Measurements from ENCODE around the gene VTCN1.

DNA sequence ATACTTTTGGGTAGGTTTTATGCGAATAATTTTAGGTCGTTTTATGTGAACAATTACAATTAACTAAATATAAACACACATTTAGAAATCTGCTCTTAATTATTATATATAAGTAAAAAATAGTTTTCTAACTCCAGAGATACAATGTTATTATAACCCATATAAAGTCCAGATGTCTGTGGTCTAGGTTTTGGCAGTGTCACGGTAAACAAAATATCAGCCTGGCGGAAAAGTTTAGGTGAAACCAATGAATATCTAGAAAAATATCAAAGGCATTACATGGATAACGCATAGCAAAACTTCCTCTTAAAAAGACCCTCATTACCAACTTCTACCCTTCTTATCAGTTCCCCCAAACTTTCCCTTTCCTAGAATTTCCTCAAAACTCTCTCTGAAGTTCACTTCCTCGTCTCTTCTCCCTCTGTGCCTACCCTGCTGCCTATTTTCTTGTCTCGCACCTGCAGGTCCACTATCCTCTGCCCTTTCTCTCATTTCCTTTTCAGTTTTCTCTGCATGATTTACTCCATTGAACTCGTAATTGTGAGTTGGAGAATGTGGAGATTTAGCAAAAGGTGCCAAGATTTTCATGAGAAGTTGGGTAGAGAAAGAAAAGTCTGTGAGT is 21.8 kb downstream of the VTCN1 start:
- TF ChIP-seq, protein P1, sequence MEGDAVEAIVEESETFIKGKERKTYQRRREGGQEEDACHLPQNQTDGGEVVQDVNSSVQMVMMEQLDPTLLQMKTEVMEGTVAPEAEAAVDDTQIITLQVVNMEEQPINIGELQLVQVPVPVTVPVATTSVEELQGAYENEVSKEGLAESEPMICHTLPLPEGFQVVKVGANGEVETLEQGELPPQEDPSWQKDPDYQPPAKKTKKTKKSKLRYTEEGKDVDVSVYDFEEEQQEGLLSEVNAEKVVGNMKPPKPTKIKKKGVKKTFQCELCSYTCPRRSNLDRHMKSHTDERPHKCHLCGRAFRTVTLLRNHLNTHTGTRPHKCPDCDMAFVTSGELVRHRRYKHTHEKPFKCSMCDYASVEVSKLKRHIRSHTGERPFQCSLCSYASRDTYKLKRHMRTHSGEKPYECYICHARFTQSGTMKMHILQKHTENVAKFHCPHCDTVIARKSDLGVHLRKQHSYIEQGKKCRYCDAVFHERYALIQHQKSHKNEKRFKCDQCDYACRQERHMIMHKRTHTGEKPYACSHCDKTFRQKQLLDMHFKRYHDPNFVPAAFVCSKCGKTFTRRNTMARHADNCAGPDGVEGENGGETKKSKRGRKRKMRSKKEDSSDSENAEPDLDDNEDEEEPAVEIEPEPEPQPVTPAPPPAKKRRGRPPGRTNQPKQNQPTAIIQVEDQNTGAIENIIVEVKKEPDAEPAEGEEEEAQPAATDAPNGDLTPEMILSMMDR (IDR thresholded peaks at IDR 0.05), result no peak
- no peak for TF ChIP-seq POLR2A (IDR thresholded peaks at IDR 0.05)
